Sigmoid colon (tissue), 7 donors: ENCODE measurements around the gene SPG7. TPM values are rescaled to one million over a fixed set of nuclear protein-coding genes. Genes with fewer than 3 reads are reported as not detected.

Source experiments
- DNase-seq: peaks from one replicate; pipeline ENCODE4 v3.0.0-alpha.2; 2019
- H3K27ac ChIP-seq, 4 donors: fragments of 200-600 bp; sonication (generic); one replicate each; pipeline ENCODE4 v1.5.1; 2016 to 2019; ENCODE audit warnings: mild to moderate bottlenecking in 1 of 4
- H3K27me3 ChIP-seq, 3 donors: fragments of 200-600 bp; sonication (generic); one replicate each; pipeline ENCODE4 v1.5.1; 2019; ENCODE audit warnings: mild to moderate bottlenecking in 1 of 3
- H3K36me3 ChIP-seq, 4 donors: fragments of 200-600 bp; sonication (generic); one replicate each; pipeline ENCODE4 v1.5.1; 2016 to 2019
- H3K4me1 ChIP-seq, 4 donors: fragments of 200-600 bp; sonication (generic); one replicate each; pipeline ENCODE4 v1.5.1; 2017 to 2019
- H3K4me3 ChIP-seq, 4 donors: fragments of 200-600 bp; sonication (generic); one replicate each; pipeline ENCODE4 v1.5.1; 2017 to 2019; ENCODE audit warnings: mild to moderate bottlenecking in 2 of 4, moderate library complexity in 1 of 4
- H3K9me3 ChIP-seq, 4 donors: fragments of 200-600 bp in 3 of 4; sonication (generic) in 3 of 4; one replicate each; pipeline versions ENCODE4 v1.5.1 to v1.6.1; 2013 to 2019
- EP300 ChIP-seq, 4 donors: sonication (generic); formaldehyde crosslinking; IDR thresholded peaks; one replicate each; pipeline ENCODE4 v1.6.1; 2017; ENCODE audit warnings: antibody characterized with exemption in 4 of 4
- POLR2A ChIP-seq, 2 donors: fragments of 450-650 bp; IDR thresholded peaks; one replicate each; pipeline ENCODE4 v1.6.1; 2016; ENCODE audit warnings: antibody characterized with exemption in 2 of 2, mild to moderate bottlenecking in 2 of 2, moderate library complexity in 2 of 2
- POLR2AphosphoS5 ChIP-seq, 4 donors: sonication (generic); formaldehyde crosslinking; IDR thresholded peaks; one replicate each; pipeline ENCODE4 v1.6.1; 2017; ENCODE audit warnings: antibody characterized with exemption in 4 of 4
- WGBS, 2 donors: extraction: QIAGEN DNeasy Blood & Tissue Kit; methylation state at CpG; one replicate each; pipeline ENCODE4 v1.1.7; 2013; 5-methylcytosine and 5-hydroxymethylcytosine counted together
- intact Hi-C: fragments of 100-400 bp; cut with DNase I; formaldehyde crosslinking; loops from one replicate; pipeline ENCODE4 v1.15.1; 2023
- polyA plus RNA-seq, 3 donors: library from polyadenylated mRNA; stranded (reverse); fragments of 200-250 nt; gene quantifications; one replicate each; pipeline ENCODE4 v1.2.3, GENCODE V29; 2013
- total RNA-seq, 4 donors: library from RNA; depleted of rRNA; stranded (reverse); fragments of >200 nt; gene quantifications; one replicate each; pipeline ENCODE4 v1.1.0, GENCODE V29; 2016
- TF ChIP-seq, protein P1 (sequence below), 4 experiments: fragments of 450-650 bp in 3 of 4; fragments of 200-600 bp in 1 of 4; IDR thresholded peaks; one replicate each; pipeline ENCODE4 v1.5.1; 2016 to 2019; ENCODE audit warnings: antibody characterized with exemption in 4 of 4, mild to moderate bottlenecking in 3 of 4, moderate library complexity in 2 of 4
- donor health status: healthy with polysubstance abuse.
- donor health status: Bipolar disorder and iron deficiency.
- donor health status: healthy.

SPG7 gene
- total and polyA plus RNA-seq, 7 donors = 27.7 to 211 (median 75.3) TPM

GRCh38 chr16:89473791-89474414, 34.3 kb upstream of the SPG7 start:
- TF ChIP-seq EP300 (IDR thresholded peaks at IDR 0.05) = no peak
- no peak for TF ChIP-seq POLR2A (IDR thresholded peaks at IDR 0.05)
- TF ChIP-seq POLR2AphosphoS5 (IDR thresholded peaks at IDR 0.05) = no peak
- TF ChIP-seq, protein P1, sequence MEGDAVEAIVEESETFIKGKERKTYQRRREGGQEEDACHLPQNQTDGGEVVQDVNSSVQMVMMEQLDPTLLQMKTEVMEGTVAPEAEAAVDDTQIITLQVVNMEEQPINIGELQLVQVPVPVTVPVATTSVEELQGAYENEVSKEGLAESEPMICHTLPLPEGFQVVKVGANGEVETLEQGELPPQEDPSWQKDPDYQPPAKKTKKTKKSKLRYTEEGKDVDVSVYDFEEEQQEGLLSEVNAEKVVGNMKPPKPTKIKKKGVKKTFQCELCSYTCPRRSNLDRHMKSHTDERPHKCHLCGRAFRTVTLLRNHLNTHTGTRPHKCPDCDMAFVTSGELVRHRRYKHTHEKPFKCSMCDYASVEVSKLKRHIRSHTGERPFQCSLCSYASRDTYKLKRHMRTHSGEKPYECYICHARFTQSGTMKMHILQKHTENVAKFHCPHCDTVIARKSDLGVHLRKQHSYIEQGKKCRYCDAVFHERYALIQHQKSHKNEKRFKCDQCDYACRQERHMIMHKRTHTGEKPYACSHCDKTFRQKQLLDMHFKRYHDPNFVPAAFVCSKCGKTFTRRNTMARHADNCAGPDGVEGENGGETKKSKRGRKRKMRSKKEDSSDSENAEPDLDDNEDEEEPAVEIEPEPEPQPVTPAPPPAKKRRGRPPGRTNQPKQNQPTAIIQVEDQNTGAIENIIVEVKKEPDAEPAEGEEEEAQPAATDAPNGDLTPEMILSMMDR (IDR thresholded peaks at IDR 0.05) = no peak
- H3K4me3 ChIP-seq = no peak overlapping the region
- H3K9me3 ChIP-seq = no peaks in the 10 kb centered on the region
- peaks cover 0 to 74% (median 46%) of the 10 kb centered on the region in 4 donors for H3K4me1 ChIP-seq
- intact Hi-C loops = no loop called here
- WGBS, 2 donors = 76 to 84% methylated on average over 9 of the region's 9 CpGs
- no peak for DNase-seq
- no peaks in the 10 kb centered on the region for H3K36me3 ChIP-seq
- no peak overlapping the region for H3K27ac ChIP-seq
- no peaks in the 10 kb centered on the region for H3K27me3 ChIP-seq

DNA sequence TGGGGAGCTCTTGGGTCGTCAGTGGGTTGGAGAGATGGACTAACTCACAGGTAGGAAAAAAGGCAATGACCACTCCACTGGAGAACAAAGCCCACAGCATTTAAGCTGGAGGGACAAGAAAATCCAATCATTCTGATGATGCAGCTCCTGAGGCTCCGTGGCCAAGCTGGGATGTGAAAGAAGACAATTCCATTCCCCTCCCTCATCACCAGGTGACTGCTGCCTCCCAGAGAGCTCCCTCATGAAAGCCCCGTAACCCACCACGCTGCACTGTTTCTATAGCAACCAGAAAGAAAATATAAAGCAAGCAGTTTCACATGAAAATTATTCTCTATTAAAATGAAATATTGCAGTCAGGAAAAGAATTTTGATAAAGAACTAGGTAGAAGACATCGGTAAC, 33.1 kb upstream of the SPG7 start:
- DNase-seq = no peak
- Histone ChIP-seq H3K4me1 (peaks cover 0 to 76% (median 50%) of the 10 kb centered on the region in 4 donors), H3K36me3 (no peaks in the 10 kb centered on the region), H3K27ac (no peak overlapping the region), H3K4me3 (no peak overlapping the region), H3K9me3 (no peaks in the 10 kb centered on the region), H3K27me3 (no peaks in the 10 kb centered on the region)
- WGBS, 2 donors = 74 to 84% methylated on average over 5 of the region's 5 CpGs
- no peak for TF ChIP-seq POLR2A (IDR thresholded peaks at IDR 0.05)
- TF ChIP-seq, protein P1 (IDR thresholded peaks at IDR 0.05) = no peak
- TF ChIP-seq EP300 (IDR thresholded peaks at IDR 0.05) = no peak
- TF ChIP-seq POLR2AphosphoS5 (IDR thresholded peaks at IDR 0.05) = no peak
- intact Hi-C loops = no loop called here

GRCh38 chr16:89476379-89476778, 31.8 kb upstream of the SPG7 start:
- H3K27ac ChIP-seq = no peak overlapping the region
- TF ChIP-seq POLR2A (IDR thresholded peaks at IDR 0.05) (no peak), EP300 (IDR thresholded peaks at IDR 0.05) (no peak), POLR2AphosphoS5 (IDR thresholded peaks at IDR 0.05) (no peak)
- TF ChIP-seq, protein P1 (IDR thresholded peaks at IDR 0.05) = no peak
- WGBS, 2 donors = 73 to 81% methylated on average over 5 of the region's 5 CpGs
- intact Hi-C loops = no loop called here
- no peak for DNase-seq
- H3K4me3 ChIP-seq = no peak overlapping the region
- H3K36me3 ChIP-seq = no peaks in the 10 kb centered on the region
- H3K4me1 ChIP-seq = peaks cover 0 to 67% (median 44%) of the 10 kb centered on the region in 4 donors
- no peaks in the 10 kb centered on the region for H3K9me3 ChIP-seq
- H3K27me3 ChIP-seq = no peaks in the 10 kb centered on the region

DNA sequence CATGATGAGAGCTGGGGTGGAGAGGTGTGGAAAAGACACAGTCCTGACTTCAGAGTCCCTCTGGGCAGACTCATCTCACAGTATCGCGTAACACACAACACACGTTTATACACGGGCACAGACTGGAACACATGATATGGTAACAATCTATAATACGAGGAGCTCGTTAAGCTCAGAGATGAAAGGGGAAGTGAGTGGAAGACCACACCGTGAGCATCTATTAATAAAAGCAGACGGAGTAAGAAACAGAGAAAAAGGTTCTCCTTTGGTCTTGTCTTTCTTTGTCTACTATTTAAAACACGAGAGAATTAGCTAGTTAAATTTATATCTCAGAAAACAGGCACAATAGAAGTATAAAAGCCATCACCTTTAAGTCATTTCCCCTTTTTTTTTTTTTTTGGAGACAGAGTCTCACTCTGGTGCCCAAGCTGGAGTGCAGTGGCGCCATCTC, 31.4 kb upstream of the SPG7 start:
- TF ChIP-seq POLR2A (IDR thresholded peaks at IDR 0.05) (no peak), POLR2AphosphoS5 (IDR thresholded peaks at IDR 0.05) (no peak), EP300 (IDR thresholded peaks at IDR 0.05) (no peak)
- TF ChIP-seq, protein P1 (IDR thresholded peaks at IDR 0.05) = no peak
- Histone ChIP-seq H3K4me3 (no peak overlapping the region), H3K9me3 (no peaks in the 10 kb centered on the region), H3K4me1 (peaks cover 0 to 67% (median 45%) of the 10 kb centered on the region in 4 donors), H3K27ac (no peak overlapping the region), H3K36me3 (no peaks in the 10 kb centered on the region), H3K27me3 (no peaks in the 10 kb centered on the region)
- WGBS, 2 donors = 53 to 83% methylated on average over 10 of the region's 10 CpGs
- DNase-seq = no peak
- intact Hi-C loops = no loop called here
